GM12873 (cell line): ENCODE results near the gene EPHA1.

Experiments used
- TF ChIP-seq, protein P1 (sequence below): IDR thresholded peaks from 2 replicates; pipeline ENCODE4 v1.5.1; 2012; ENCODE audit warnings: low read depth, mild to moderate bottlenecking, moderate library complexity, low read length, control low read depth; ENCODE audit not compliant: insufficient read depth; ENCODE audit errors: missing control alignments

Gene EPHA1

GRCh38 chr7:143343596-143343995, 65.1 kb downstream of the EPHA1 start:
- TF ChIP-seq, protein P1, sequence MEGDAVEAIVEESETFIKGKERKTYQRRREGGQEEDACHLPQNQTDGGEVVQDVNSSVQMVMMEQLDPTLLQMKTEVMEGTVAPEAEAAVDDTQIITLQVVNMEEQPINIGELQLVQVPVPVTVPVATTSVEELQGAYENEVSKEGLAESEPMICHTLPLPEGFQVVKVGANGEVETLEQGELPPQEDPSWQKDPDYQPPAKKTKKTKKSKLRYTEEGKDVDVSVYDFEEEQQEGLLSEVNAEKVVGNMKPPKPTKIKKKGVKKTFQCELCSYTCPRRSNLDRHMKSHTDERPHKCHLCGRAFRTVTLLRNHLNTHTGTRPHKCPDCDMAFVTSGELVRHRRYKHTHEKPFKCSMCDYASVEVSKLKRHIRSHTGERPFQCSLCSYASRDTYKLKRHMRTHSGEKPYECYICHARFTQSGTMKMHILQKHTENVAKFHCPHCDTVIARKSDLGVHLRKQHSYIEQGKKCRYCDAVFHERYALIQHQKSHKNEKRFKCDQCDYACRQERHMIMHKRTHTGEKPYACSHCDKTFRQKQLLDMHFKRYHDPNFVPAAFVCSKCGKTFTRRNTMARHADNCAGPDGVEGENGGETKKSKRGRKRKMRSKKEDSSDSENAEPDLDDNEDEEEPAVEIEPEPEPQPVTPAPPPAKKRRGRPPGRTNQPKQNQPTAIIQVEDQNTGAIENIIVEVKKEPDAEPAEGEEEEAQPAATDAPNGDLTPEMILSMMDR: no peak

- TF ChIP-seq, protein P1: no peak
Measured at GRCh38 chr7:143341842-143342241, 66.8 kb downstream of the EPHA1 start.
